GM06990 (cell line): ENCODE measurements around the gene CCDC81.
"Not testable (repeated sequence)": the region's sequence is repeated elsewhere in the genome, so short reads cannot be mapped to it uniquely, and the experiment has no call there.

Experiments
- DNase-seq: peaks from one replicate; pipeline ENCODE4 v3.0.0-alpha.2; 2011; ENCODE audit not compliant: insufficient read length; ENCODE audit errors: extremely low read depth
- H3K27me3 ChIP-seq: replicated peaks from 2 replicates; pipeline ENCODE4 v1.6.0; 2011; ENCODE audit warnings: low read length; ENCODE audit not compliant: control insufficient read depth, insufficient read depth
- H3K36me3 ChIP-seq: 2 replicates; pipeline ENCODE4 v1.5.1; 2011; ENCODE audit warnings: low read length; ENCODE audit not compliant: control insufficient read depth, insufficient read depth
- H3K4me3 ChIP-seq: replicated peaks from 2 replicates; pipeline ENCODE4 v1.5.1; 2011; ENCODE audit warnings: low read depth, mild to moderate bottlenecking, control low read depth, low read length
- CTCF ChIP-seq: IDR thresholded peaks from 2 replicates; pipeline ENCODE4 v1.5.1; 2011; ENCODE audit warnings: low read length, control low read depth, mild to moderate bottlenecking, inconsistent platforms; ENCODE audit not compliant: insufficient read depth, poor library complexity, severe bottlenecking

CCDC81 gene

GRCh38 chr11:86355256-86355655 lies 19.4 kb upstream of the CCDC81 start:
- TF ChIP-seq CTCF: peak; percentile 1
- DNase-seq: no peak
- no peaks in the 10 kb centered on the region for H3K36me3 ChIP-seq
- no peak overlapping the region for H3K4me3 ChIP-seq
- no peaks in the 10 kb centered on the region for H3K27me3 ChIP-seq

- H3K4me3 ChIP-seq, H3K36me3 ChIP-seq, DNase-seq, H3K27me3 ChIP-seq: not testable (repeated sequence)
Observed at GRCh38 chr11:86357412-86357811, 17.3 kb upstream of the CCDC81 start.

GRCh38 chr11:86358720-86359119 lies 16.0 kb upstream of the CCDC81 start:
- TF ChIP-seq CTCF: no peak
- DNase-seq: no peak
- Histone ChIP-seq H3K36me3 (no peaks in the 10 kb centered on the region), H3K27me3 (no peaks in the 10 kb centered on the region), H3K4me3 (no peak overlapping the region)

GRCh38 chr11:86360775-86361395 lies 13.8 kb upstream of the CCDC81 start:
- no peak for TF ChIP-seq CTCF
- H3K4me3 ChIP-seq: no peak overlapping the region
- no peaks in the 10 kb centered on the region for H3K36me3 ChIP-seq
- no peaks in the 10 kb centered on the region for H3K27me3 ChIP-seq
- no peak for DNase-seq

- TF ChIP-seq CTCF: no peak
- H3K27me3 ChIP-seq: no peaks in the 10 kb centered on the region
- H3K4me3 ChIP-seq: no peak overlapping the region
- no peak for DNase-seq
- H3K36me3 ChIP-seq: no peaks in the 10 kb centered on the region
Observed at GRCh38 chr11:86363424-86363823, 11.3 kb upstream of the CCDC81 start.

- DNase-seq: no peak
- no peak for TF ChIP-seq CTCF
- Histone ChIP-seq H3K27me3 (no peaks in the 10 kb centered on the region), H3K36me3 (no peaks in the 10 kb centered on the region), H3K4me3 (no peak overlapping the region)
Observed at GRCh38 chr11:86365546-86365945, 9.1 kb upstream of the CCDC81 start.
